Amygdala (tissue), 56 donors: ENCODE data around the gene LCP2.

Experiments used
- DNase-seq, 56 donors: peaks; one replicate each; lab custom pipeline; 2025; lab: John Stamatoyannopoulos, UW

The LCP2 gene

DNA sequence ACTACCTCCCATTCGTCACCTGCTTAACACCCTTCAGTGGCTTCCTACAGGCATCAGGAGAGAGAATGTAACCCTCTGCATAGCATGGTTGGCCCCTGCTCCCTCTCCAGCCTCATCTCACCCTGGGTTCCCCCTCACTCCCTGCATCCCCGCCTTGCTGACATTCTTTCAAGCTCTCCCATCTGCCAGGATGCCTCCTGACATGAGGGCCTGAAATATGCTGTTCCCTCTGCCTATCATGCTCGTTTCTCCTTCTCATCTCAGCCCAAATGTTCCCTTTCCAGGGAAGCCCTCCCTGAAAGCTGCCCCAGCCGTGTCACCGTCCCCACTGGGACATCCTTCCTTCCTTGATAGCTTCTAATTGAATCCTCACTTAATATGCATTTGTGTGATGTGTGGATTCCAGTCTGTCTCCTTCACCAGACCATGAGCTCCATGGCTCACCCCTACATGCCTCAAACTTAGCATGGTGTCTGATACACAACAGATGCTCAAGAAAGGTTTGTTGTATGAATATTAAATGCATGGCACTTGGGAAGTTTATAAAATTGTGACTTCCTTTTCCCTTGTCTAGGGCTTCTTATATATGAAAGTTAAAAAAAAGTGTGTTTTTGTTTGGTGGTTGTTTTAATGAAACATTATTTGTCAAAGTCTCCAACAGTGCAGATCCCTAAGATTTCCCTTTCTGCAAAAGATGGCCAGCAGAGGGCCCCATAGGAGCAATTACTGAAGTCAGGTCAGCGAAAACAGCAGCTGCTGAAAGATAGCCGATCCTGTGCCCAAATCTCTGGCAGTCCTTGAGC lies 72.0 kb downstream of the LCP2 start:
- DNase-seq: peak in 49 of 56 donors; percentile 5 to 91 (median 60)

DNA sequence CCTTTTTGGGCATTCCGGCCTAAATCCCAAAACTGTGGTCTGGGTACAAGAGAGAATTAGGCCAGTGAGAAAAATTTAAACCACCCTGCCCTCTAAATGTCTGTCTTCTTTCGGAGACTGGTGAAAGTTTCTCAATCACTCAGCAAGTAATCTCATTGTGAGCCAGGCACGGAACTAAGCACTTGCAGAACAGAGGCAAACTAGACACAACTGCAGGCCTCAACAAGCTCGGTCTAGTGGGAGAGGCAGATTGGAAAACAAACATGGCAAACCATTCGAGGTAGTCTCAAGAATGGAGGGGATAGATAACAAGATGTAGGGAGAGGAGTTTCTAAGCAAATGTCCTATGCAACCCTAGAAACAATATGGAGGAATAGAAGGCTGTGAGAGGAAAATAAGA lies 73.7 kb downstream of the LCP2 start:
- no peak for DNase-seq

DNA sequence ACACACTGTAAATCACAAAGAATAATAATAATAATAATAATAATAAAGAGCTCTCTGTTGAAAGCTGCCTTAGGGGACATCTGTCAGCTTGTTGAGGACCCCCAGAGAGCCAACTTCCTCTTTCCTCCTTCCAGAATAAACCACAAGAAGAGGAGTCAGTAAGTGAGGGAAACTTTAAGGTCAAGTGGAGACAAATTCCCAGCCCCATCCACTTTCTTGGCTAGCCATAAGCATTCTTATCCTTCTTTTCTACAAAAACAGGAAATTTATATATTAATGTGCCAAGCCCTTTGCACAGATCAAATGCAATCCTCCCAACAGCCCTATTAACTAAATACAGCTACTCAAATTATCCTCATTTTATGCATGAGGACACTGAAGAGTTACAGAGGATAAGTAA lies 74.2 kb downstream of the LCP2 start:
- DNase-seq: no peak

DNA sequence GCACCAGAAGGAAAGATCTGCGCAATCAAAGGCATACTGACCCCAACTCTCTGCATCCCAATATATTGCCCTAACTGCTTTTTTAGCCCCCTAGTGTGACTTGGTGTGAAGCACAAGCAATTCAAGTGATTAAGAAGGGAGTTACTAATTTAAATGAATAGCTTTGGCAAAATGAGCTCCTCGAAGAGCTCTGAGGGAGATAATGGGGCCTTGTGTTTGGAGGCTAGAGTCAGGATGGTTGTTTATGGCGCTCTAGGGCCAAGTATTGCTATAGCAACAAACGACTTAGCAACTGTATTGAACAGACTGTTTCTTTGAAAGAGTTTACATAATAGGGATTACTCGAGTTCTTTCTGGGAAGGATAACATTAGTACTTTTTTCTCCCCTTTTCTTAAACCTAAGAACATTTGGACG lies 76.2 kb downstream of the LCP2 start:
- DNase-seq: peak in 9 of 56 donors; percentile 13 to 52 (median 27)

DNA sequence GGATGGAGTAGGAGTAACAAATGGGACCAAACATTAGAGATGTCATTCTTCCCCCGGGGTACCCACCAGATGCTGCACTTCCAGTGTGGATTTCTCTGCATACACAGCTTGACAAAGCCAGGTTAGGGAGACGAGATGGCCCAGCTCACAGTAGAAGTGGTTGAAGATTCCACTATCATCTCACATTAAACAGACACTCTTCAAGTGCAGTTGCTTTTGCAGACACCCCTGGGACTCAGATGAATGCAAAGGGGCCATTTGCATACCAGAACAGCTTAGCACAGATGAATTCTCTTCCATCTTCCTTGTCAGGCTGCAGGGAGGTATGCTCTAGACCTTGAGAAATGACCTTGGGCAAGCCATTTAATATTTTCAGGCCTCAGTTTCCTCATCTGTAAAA lies 77.4 kb downstream of the LCP2 start:
- no peak for DNase-seq

DNA sequence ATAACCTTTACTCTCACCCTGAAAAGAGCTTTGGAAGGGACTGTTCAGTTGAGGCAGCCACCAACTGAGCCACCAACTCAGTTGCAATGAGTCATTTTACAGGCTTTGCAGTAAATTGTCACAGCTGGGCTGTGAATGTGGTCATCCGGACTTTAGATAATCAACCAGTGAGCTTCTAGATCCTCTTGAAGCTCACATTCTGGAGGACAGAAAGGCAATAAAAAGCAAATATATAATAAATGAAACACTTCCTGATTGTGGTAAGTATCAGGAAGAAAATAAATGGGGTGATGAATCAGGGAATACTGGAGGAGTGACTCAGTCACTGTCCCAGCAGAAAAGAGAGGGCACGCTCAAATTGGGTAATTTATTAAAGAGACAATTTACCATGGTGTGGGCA lies 78.0 kb downstream of the LCP2 start:
- peak in 1 of 56 donors; percentile 28 for DNase-seq

DNA sequence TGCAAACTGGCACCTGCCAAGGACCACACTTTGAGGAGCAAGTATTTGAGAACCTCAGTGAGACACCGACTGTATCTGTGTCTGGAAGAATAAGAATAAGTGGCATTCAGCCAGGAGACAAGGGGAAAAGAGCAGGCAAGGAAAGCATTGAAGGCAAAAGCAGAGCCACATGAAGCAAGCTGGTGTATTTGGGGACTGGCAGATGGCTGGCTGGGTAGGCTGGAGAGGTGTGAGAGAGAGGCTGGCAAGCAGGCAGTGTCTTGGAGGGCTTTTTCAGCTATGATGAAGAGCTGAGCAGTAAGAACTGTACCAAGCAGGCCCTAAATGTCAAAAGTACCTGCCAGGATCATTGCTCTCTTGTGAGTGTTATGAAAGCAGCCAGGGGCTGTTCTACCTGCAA lies 78.9 kb downstream of the LCP2 start:
- DNase-seq: peak in 12 of 56 donors; percentile 3 to 50 (median 20)

DNA sequence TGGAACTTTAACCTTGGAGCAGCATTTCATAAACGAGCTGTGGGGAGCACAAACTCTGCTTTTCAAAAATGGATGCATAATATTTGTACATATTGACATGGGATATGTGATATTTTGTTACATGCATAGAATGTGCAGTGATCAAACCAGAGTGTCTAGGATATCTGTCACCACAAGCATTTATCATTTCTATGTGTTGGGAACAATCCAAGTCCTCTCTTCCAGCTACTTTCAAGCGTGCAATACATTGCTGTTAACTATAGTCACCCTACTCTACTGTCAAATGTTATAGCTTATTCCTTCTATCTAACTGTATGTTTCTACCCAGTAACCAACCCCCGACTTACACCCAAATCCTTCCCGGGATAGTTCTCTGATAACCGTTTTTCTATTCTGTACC lies 79.7 kb downstream of the LCP2 start:
- DNase-seq: no peak

DNA sequence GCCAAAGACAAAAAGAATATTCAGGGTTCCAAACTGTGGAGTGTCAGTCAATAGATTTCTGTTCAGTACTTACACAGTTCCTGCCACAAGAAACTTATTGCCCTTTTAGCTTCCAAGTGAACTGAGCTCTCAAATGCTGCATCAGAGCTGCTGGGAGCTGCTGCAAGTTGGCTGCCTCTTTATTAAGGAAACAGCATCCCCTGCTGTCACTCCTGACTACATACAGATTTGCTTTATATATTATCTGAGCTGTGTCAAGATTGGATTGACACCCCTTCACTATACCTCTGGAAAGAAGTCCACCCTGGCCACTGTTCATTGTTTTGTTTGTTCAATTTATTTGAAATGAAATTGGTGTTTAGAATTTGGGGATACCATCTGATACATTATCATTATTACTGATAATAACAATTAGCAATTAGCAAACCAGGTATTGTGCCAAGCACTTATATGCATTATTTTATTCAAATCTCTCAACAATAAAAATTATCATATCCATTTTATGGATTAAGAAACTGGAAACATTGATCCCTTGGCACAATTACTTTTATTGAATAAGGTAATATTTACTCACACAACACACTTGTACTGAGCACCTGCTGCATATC lies 81.2 kb downstream of the LCP2 start:
- peak in 9 of 56 donors; percentile 15 to 55 (median 23) for DNase-seq

DNA sequence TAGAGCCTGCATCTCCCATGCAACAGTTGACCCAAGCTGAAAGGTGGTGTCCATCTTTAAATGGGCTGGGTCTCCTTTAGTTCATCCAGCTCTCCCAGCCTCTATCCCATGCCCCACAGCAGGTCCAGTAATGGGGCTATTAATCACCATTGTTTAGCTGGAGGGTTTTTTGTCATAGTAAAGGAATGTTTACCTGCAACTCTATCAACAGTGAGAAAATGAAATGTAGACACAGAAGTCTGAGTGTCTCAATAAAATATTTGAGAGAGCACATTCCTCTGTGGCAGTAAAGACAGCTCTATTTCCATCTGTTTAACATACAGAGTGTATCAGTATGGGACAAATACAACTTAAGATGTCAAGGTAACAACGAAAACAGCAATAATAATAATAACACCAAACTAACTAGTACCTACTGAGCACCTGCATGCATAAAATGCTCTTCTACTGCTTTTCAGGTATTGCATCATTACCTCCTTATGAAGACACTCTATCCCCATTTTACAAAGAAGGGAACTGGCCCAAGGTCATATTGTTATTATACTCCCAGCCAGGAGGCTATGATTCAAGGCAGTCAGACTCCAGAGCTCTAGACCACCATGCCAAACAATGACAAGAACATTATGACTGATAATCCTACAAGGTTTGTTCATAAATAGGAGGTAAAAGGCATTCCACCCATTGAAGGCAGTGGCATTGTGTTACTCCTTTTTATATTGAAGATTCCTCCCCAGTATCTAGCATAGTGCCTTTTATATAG lies 85.8 kb downstream of the LCP2 start:
- no peak for DNase-seq

DNA sequence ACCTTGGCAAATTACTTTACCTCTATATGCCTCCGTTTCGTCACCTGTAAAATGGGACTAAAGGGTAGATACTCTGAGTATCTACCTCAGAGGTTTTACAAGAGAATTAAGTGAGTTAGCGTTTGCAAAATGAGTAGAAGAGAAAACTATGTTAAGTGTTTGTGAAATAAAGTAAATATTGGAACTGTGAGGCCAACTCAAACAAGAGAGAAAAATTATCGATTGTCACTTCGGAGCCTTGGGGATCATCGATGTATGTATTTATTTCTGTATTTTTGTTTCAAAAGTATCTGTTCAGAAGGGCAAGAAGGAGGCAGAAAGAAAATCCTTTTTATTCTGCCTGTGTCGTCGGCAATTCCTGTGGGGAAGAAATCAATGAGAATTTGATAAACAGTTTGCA lies 90.6 kb downstream of the LCP2 start:
- DNase-seq: no peak

DNA sequence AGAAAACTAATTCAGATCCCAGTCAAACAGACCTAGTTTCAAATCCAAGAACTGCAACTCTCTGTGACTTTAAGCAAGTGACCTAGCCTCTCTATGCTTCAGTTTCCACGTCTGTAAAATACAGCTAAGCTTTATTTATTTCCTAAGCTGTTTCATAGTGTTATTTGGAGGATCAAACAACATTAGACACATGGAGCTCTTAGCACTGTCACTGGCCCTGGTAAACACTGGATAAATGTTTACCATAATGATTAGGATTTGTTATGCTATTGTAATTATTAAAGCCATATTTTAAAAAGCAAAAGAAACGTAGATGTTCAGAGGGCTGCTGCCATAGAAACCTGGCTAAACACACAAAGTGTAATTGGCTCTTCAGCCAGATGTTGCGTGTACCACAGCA lies 91.4 kb downstream of the LCP2 start:
- DNase-seq: no peak

DNA sequence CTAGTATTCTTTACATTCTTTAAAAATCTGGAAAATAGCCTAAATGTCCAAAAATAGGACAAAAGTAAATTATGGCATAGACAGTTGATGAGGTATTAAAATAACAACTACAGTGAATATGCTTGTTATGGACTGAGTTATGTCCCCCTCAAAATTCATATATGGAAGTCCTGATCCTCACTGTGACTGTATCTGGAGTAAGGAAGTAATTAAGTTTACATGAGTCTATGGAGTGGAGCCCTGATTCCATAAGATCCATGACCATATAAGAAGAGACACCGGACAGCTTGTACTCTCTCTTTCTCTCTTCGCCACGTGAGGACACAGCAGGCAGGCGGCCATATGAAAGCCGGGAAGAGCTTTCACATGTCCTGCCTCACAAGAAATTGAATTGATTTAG lies 93.4 kb downstream of the LCP2 start:
- no peak for DNase-seq

DNA sequence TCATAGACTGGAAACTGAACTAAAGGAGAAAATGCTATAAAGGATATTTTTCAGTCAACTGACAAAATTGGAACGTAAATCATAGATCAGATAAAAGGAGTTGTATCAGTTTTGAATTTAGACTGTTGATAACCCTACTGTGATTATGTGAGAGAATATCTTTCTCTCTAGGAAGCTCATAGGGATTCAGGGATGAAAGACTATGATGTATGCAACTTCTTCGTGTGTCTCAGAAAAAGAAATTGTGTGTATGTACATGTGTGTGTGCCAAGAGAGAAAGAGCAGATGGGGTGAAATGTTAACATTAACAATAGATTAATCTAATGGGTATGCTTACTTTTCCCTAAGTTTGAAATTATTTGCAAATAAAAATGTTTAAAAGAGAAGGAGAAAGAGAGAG lies 95.5 kb downstream of the LCP2 start:
- no peak for DNase-seq

DNA sequence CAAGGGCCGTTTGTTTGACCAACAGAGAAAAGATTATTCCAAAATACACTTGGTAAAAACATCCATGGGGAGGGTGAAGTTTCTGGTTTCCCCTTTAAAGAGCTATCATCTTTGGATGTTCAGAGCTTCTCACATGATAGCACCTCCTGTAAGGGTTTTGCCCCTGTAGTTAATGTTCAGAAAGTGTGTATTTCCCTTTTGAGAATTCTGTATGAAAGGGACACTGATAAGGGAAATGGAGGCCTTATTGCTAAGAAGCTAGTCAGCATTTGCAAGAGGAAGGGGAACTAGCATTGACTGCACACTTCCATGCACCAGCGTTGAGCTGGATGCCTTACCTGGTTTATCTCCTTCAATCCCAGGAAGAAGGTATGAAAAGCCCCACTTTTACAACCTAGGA lies 96.3 kb downstream of the LCP2 start:
- DNase-seq: no peak

DNA sequence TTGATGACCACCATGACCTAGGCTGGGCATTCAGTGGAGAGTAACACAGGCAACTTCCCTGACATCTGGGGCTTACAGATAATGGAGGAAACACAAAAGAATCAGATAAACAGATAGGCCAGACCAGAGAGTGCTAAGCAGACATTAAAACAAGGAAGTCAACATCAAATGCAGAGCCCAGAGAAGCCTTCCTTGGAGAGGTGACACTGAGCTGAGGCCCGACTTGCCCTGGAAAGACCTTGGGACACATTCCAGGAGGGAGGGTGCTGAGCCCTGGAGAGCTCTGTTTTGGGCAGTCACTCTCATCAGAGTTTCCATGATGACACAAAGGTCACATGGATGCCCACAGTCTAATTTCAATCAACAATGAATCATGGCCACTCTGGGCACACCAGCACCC lies 96.7 kb downstream of the LCP2 start:
- DNase-seq: no peak
